ENCODE data around the gene COL4A1.
"Not testable (repeated sequence)": the region's sequence is repeated elsewhere in the genome, so short reads cannot be mapped to it uniquely, and the experiment has no call there.

Gene COL4A1

DNA sequence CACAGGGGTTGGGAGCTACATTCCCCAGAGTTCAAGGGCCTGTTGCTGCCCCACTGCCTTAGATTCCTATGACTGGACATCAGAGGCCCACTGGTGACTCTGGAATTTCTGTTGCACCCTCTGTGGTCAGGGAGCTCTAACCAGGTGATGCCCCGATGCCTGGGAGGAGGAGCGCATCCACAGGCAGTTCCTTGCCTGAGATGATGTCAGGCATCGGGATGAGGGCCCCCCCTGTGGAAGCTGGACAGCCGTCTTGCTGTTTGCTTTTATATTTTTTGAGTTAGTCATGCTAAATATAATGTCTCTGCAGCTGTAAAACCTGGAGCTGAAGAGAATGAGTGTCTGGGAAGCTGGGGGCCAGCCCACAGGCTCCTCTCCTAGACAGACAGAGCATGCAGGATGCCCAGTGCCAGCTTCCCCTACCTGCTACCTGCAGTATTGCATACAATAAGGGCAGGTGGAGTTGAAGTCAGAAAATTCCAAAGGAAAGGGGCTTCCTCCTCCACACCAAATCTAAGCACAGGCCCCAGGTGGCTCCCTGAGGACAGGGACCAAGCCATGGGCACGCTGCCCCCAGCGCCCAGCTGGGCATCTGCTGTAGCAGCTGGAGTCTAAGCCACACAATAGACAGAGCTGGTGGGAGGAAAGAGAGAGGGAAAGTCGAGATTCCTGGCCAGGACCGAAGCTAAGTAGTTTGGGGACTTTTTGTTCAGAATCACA lies 16.4 kb upstream of the COL4A1 start:
- no peak for DNase-seq

DNA sequence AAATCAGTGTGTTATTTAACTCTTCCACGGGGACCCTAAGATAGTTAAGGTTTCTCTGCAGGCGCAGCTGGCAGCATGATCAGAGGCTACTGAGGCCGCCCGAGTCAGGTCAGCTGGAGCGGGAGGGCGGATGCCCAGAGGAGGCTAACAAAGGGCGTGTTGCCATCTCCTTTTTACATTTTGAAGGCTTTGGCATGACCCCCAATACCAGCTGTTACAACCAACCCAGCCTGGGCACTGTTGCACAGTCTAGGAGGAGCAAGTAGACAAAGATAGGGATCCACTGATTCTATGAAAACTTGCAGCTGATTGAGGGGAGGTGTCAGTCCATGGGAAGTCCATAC lies 15.8 kb upstream of the COL4A1 start:
- no peak for DNase-seq

DNA sequence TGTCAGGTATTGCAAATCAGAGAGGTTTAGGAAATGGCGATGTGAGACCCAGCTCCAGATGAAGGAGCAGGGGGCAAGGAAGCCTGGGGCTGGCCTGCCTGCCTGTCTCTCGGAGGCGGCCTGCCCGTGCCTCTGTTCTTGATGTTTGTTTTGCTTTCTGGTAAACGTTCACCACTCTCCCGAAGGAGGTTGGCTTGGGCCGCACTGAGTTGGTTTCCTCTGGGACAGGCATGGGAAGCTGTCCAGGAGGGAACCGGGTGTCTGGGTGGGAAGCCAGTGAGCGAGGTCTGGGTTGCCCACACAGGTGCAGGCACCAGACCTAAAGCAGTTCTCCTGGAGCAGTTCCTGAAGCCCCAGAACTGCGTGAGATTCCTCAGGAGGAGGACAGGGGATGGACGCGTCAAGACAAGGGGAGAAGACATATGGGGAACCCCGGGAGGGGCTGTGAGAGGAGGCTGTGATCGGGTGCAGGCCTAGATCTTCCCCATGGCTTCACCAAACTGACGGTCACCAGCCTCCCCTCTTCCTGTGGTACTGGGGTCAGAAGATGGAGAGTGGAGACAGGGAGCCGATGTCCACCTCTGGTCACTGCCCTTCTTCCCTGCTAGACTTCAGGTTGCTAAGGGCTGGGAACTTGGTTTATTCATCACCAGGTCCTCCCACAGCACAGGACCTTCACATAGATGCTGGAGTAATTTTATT lies 15.3 kb upstream of the COL4A1 start:
- DNase-seq, result no peak

DNA sequence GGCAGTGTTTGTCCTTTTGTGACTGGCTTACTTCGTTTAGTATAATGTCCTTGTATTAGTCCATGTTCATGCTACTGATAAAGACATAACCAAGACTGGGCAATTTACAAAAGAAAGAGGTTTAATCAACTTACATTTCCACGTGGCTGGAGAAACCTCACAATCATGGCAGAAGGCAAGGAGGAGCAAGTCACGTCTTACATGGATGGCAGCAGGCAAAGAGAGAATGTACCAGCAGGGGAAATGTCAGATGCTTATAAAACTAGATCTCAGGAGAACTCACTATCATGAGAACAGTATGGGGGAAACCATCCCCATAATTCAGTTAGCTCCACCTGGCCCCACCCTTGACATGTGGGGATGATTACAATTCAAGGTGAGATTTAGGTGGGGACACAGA lies 14.6 kb upstream of the COL4A1 start:
- DNase-seq, result not testable (repeated sequence)

DNA sequence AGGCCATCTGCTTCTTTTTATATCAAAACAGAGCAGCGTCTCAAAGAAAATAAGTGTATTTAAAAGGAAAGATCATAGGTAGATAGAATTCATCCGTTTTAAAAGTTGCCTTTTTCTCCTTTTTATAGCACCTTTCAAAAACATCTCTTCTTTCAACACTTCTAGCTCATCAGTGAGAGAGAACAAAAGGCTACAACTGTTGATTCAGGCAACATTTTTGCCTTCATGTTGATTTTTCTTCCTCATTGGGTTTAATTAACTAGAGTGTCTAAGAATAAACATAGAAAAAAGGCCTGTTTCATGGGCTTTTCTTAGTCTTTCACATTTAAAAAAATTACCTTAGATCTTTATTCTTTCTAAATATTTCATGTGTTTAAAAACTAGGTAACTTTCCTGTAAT lies 13.7 kb upstream of the COL4A1 start:
- DNase-seq, result no peak

DNA sequence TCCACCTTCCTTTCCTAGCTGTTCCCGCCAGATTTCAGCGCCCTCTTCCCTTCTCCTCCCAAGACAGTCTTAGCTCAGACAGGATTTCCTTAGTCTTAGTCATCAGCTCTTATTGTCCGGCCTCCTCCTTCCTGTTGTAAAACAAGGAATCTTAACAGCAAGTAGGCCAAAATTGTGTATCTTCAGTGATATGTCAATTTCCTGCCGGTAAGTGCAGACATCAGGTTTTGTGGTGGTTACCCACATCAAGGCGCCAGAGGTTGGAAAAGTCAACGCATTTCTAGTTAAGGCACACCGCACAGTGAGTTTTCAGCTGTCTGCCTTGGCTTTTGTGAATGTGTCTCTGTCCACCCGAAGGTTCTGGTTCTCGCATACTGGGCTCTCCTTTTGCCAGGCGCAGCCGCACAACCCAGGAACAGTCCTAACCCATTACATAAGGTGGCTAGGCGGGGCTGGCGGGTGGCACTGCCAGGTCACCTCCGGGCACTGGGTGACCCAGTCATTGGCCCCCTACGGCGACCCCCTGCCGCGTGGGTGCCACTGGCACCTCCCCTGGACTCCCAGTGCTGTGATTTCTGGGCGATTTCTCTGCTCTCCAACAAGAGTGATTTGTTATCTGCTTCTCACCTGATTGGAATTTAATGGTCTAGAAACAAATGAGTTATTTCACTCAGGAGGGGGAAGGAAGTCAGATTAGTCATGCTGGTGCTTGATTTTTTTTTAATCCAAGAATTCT lies 13.0 kb upstream of the COL4A1 start:
- DNase-seq, result no peak

DNA sequence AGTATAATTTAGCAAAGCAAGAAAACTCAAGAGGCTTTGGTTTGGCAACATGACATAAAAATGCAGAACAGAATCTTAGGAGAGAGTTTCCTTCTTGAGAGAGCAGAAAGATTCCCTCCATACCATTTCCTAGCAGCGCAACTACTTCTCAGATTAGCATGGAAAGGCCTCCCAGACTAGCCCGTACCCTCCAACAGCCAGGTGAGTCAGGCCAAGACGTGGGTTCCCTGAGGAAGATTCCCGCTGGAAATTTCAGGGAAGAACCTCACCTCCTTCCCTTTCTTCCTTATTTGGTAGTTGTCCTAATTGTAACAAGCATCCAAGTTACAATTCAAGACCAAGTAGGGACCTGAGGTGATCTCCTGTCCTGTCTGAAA lies 12.4 kb upstream of the COL4A1 start:
- DNase-seq, result no peak

DNA sequence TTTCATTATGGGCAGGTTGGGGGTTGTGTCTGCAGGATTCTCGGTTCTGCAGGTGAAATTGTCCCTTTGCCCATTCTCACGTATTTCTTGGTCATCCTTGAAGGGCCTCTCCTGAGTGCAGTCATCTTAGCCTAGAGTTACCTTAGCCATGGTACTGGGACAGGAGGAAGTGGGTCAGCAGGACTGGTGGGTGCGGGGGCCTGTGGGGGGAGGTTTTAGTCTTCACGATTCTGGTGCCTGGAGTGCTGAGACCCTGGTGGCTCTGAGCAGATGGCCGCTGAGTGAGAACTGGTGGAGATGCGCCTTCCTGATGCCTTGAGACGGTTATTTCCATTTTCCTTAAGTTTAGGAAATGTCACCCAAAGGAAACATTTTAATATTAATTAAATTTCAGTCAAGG lies 12.0 kb upstream of the COL4A1 start:
- no peak for DNase-seq

DNA sequence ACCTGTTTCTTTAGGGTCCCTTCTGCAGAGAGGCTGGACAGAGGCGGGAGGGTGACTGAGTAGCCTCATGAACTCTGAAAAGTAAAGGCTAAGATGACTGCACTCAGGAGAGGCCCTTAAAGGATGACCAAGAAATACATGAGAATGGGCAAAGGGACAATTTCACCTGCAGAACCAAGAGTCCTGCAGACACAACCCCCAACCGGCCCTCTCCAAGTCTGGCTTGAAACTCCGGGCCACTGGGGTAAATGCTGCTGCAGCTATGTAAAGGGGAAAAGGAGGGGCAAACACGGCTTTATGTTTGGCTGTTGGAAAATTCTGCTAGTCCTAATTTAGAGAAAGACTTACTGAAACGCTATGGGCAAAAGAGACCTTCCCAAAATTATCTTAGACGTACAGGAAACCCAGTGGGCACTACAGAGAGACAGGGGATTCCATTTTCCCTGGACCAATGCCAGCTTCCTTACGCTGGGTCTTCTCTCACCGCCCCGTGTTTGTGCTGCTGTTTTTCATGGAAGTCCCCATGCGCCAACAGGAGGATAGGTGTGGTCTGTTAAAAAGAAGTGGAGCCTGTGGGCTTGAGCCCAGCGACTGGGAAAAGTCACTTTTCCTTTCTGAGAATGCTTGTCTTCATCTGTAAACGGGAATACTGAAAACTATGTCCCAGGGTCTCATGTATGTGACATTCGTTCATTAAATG lies 10.7 kb upstream of the COL4A1 start:
- DNase-seq, result no peak

DNA sequence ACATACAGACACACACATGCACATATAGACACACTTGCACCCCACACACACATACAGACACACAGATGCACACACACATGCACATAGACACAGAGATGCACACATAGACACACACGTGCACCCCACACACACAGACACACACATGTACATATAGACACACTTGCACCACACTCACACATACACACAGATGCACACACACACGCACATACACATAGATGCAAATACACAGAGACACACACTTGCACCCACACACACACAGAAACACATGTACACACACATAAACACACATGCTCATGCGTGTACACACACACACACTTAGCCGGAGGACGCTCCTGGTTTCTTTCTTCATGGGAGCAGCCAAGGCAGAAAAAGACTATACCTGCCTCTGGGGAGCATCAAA lies 10.1 kb upstream of the COL4A1 start:
- DNase-seq, result no peak

DNA sequence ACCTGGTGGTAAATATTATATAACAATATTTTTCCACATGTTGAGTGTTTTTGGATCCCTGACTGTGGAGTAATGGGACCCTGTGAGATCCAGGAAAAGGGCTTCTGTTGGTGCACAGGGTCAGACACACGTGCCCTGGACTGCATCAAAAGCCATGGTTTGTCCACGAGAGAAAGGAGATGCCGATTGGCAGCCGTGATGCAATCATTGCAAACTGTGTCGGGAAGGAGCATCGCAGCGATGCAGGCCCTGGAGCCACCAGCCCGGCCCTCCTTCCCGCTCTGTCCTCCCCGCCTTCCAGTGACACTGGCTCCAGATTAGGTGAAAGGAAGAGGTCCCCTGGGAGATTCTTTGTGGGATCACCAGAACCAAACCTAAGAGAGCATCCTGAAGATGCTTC lies 9.2 kb upstream of the COL4A1 start:
- no peak for DNase-seq

DNA sequence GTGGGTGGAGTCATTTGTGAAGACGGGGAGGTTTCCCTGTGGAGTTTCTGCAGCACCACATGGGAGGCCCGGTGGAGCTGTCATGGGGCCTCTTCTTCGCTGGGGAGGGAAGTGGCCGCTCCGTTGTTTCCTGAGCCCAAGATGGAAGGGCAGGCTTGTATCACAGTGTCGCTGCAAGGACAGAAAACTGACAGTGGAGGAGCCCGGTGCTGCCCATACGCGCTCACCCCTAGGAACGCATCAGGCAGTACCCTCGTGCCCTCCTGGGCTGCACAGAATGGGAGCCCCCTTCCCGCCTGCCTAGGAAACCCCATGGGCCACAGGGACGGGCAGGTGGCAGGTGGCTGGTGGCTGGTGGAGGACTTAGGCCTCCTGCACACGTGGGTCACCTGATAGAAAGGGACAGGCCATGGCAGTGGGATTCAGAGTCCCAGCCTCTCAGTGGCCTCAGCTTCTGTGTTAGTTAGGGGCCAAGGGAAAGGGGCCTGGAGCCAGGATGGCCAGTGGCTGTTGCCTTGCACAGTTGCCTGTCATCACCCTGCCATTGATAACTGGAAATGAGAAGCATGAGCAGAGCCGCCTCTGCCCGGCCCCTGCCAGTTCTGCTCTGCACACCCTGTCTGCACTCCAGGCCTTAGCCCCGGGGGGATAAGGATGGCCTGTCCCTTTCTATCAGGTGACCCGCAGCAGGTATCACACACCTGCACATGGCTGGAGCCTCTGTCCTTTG lies 7.7 kb upstream of the COL4A1 start:
- DNase-seq, result no peak

DNA sequence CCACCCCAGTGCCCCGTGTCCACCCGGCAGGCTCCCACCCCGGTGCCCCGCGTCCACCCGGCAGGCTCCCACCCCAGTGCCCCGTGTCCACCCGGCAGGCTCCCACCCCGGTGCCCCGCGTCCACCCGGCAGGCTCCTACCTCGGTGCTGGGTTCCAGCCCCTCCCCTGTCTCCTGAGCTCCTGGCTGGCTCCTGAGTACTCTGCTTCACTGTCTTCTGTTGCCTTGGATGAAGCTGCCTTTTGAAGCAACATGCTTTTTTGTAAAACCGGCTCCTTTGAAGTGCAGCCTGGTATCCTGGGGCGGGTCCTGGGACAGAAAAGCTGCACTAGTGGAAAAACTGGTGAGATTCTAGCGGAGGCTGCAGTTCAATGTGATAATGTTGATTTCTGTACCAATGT lies 6.8 kb upstream of the COL4A1 start:
- not testable (repeated sequence) for DNase-seq

DNA sequence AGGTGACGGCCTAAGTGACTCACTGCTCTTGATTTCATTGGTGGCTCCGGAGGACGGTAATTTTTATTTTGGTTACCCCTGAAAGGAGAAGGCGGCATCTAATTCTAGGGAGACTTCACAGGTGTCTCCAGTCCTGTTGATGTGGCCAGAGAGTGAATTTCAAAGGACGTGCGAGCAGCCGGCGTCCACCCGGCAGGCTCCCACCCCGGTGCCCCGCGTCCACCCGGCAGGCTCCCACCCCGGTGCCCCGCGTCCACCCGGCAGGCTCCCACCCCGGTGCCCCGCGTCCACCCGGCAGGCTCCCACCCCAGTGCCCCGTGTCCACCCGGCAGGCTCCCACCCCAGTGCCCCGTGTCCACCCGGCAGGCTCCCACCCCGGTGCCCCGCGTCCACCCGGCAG lies 6.3 kb upstream of the COL4A1 start:
- DNase-seq, result not testable (repeated sequence)

DNA sequence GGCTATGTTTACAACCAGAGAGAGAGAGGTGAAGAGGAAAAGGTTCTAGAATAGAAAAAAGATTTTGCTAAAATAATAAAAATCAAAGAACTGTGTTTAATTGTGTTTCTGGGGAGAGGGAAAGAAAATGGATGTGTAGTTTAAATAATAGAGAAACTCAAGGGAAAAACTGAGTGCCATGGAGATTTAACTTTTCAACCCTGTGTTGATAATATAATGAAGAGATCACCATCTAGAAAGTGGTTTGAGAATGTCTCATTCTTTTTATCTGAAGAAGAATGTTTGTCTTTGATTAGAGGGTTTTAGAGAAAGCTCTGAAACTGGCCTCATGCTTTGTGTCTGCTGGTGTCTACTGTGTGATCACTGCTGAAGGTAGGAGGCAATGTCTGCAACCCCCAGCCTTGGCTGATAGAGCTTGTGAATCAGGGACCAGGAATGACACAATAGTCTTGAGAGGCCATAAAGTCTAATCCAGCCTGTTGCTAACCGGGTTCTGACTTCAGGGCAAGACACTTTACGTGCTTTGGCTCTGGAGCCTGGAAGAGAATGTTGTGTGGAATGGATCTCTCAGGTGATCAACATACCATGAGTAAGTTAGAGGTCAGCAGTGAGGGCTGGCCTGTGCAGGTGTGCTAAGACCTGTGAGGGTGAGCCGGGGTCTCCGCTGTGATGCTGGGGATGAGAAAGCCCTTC lies 5.5 kb upstream of the COL4A1 start:
- DNase-seq, result no peak

DNA sequence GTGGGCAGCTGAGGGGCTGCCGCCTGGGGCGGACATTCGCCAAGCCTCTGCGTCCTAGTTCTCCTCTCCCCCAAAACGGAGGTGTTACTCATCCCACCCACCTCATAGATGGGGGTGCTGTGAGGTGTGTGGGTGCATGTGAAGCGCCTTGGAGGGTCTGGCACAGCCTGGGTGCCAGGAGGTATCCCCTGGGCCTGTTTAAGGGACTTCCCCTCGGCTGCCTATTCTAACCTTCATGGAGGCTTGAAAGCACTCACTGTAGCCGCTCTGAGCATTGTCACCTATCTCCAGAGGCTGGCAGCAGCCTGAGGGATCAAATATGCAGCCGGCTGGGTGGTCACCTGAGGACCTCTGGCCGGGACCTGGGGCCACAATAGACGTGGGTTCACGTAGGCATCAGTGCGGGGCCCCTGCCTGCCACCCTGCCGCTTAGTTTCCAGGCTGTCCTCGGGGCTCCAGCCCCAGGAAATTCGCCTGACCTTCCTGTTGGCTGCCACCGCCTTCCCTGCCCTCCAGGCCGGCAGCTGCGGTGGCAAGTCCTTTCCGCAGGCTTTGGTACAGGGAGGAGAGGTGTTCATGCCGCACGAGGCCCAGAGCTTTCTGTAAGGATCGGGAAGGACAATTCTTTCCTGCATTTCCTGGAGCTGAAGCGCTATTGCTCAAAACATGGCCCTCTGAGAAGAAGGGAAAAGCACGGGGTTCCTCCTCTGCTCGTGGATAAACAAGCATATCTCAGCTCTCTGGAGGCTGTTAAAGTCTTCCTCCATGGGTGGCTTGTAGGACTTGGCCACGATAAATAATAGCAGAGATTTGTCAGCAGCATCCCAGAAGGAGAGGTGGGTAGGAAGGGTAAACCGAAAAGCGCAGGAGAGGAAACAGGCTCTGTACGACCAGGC lies 4.7 kb upstream of the COL4A1 start:
- no peak for DNase-seq

DNA sequence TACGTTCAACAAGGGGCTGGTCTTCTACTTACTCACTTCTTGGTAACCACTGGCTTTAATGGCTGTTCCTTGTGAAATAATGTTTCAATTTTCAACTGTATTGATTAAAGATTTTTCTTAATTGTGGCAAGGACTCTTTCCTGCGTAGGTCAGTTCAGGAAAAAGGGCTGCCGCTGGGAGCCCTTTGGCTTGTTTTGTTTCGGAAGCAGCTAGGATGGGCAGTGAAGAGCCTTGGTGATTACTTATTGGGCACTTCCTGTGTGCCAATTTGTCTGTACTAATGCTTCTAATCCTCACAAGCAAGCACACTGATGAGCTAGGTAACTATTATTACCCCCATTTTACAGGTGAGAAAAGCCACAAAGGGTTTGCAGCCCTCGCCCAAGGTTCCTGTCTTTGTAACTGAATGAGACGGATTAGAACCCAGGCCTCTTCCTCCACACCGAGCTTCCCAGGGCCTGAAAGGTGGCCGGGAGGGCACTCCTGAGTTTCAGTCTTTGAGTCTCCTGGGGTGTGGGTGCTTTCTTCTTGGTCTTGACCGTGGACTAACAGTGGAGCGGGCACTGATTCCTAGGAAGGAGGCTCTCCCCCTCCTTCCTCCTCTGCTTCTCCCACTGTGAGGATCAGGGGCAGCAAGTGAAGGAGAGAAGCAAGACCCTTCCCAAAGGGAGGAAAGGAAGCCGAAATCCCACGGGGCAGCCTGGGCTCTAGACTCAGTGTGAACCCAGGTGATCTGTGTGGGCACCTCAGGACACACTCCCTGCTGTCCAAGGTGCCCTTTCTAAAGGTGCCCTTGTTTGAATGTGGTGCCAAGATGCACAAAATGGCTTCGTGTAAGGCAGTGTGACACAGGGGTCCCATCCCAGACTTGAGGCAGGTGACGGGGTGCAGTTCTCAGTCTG lies 3.8 kb upstream of the COL4A1 start:
- DNase-seq, result no peak

DNA sequence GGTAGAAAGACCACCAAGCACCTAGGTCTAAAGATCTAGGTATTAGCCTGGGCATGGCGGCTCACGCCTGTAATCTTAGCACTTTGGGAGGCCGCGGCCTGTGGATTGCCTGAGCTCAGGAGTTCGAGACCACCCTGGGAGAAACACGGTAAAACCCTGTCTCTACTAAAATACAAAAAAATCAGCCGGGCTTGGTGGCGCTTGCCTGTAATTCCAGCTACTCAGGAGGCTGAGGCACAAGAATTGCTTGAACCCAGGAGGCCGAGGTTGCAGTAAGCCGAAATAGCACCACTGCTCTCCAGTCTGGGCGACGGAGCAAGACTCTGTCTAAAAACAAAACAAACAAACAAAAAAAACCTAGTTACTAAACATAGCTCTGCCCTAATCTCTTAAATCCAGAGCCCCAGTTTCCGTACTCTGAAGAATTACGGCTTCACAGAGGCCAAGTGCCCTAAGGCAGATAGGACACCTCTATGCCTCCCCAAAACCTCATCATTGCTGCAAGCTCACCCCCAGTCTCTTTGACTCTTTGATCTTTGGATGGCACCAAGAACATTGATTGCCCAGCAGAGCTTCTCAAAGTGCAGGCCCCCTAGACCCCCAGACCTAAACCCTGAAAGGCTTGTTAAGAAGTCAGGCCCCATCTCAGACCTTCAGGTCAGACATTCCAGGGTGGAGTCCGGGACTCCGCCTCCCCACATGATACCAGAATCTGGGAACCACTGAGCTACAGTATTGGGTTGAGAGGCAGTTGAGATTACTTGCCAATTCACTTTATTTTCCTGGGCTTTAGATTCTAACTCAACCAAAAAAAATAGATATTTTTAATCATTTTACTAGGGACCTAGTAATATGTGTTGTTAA lies 2.9 kb upstream of the COL4A1 start:
- no peak for DNase-seq
